Neutrophil (primary cell): ENCODE results near the gene SOWAHA.

Source experiments
- H3K27ac ChIP-seq: fragments of 200-600 bp; sonication (generic); 2 replicates; pipeline ENCODE4 v1.5.1; 2016; ENCODE audit warnings: mild to moderate bottlenecking, moderate library complexity
- H3K27me3 ChIP-seq: fragments of 200-600 bp; sonication (generic); 2 replicates; pipeline ENCODE4 v1.6.0; 2016; ENCODE audit warnings: mild to moderate bottlenecking
- H3K36me3 ChIP-seq: fragments of 200-600 bp; sonication (generic); 2 replicates; pipeline ENCODE4 v1.5.1; 2017
- H3K4me1 ChIP-seq, 2 experiments: fragments of 200-600 bp in 1 of 2; sonication (generic) in 1 of 2; 1 replicate in 1 of 2; 2 replicates in 1 of 2; pipeline versions ENCODE4 v1.5.1 to v1.6.1; 2013 to 2016; ENCODE audit warnings: low read depth in 1 of 2, low read length in 1 of 2, mild to moderate bottlenecking in 1 of 2, moderate library complexity in 1 of 2; ENCODE audit not compliant: control insufficient read depth in 1 of 2, insufficient read depth in 1 of 2
- H3K4me3 ChIP-seq, 2 experiments: fragments of 200-600 bp in 1 of 2; sonication (generic) in 1 of 2; 1 replicate in 1 of 2; 2 replicates in 1 of 2; pipeline ENCODE4 v1.5.1; 2013 to 2016; ENCODE audit warnings: low read depth in 1 of 2, low read length in 1 of 2, mild to moderate bottlenecking in 1 of 2, moderate library complexity in 1 of 2
- H3K9me3 ChIP-seq: fragments of 200-600 bp; sonication (generic); 2 replicates; pipeline ENCODE4 v1.5.1; 2016
- TF ChIP-seq, protein P1 (sequence below): fragments of 200-600 bp; sonication (generic); IDR thresholded peaks from 2 replicates; pipeline ENCODE4 v1.5.1; 2016; ENCODE audit warnings: antibody characterized with exemption

SOWAHA gene

DNA sequence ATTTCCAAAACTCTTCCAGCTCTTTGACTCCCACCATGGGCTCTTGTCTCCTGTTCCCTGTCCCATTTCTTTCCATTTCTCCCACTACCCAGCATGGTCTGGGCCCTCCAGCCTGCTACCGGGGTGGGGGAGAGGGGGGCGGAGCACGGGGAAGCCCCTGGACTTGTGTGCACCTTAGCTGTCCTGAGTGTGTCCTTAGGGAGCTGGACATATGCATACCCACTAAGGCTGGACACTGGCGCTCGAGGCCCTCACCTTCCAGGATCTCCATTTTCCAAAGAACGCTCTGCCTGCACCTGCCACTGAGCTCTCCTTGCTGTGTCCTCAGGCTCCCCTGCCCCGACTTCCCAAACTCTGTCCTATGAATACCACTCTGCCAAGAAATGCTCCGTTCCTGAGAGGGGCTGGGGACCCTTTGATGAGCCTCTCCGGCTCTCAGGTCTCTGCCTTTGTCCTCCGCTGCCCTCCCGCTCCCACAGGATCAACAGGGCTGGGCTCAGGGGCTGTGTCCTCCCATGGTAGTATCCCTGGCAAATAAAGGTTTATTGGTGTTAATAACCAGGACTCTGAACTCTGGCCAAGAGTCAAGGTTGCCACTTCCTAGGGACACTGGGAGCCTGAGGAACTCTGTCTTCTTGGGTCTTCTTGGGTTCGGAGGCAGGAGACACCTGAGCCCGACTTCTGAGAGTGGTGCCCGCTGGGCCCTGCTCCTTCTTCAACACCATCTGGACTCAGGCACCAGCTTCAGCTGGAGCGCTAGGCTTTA lies 18.2 kb downstream of the SOWAHA start:
- TF ChIP-seq, protein P1, sequence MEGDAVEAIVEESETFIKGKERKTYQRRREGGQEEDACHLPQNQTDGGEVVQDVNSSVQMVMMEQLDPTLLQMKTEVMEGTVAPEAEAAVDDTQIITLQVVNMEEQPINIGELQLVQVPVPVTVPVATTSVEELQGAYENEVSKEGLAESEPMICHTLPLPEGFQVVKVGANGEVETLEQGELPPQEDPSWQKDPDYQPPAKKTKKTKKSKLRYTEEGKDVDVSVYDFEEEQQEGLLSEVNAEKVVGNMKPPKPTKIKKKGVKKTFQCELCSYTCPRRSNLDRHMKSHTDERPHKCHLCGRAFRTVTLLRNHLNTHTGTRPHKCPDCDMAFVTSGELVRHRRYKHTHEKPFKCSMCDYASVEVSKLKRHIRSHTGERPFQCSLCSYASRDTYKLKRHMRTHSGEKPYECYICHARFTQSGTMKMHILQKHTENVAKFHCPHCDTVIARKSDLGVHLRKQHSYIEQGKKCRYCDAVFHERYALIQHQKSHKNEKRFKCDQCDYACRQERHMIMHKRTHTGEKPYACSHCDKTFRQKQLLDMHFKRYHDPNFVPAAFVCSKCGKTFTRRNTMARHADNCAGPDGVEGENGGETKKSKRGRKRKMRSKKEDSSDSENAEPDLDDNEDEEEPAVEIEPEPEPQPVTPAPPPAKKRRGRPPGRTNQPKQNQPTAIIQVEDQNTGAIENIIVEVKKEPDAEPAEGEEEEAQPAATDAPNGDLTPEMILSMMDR = no peak
- H3K4me3 ChIP-seq = no peak overlapping the region

DNA sequence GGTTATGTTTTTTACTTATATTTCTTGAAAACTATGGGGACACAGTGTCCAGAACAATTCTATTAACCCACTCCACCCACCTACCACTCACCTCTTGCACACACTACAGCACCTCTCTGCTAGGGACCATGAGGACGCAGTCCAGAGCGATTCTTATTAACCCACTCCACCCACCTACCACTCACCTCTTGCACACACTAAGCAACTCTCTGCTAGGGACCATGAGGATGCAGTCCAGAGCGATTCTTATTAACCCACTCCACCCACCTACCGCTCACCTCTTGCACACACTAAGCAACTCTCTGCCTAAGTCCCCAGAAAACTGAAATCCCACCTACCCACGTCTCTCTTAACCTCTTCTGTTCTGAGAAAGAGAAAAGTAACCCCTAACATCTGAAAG lies 19.5 kb downstream of the SOWAHA start:
- peaks cover 77% of the 10 kb centered on the region for H3K27me3 ChIP-seq
- H3K36me3 ChIP-seq = no peaks in the 10 kb centered on the region
- H3K9me3 ChIP-seq = no peaks in the 10 kb centered on the region
- no peak overlapping the region for H3K27ac ChIP-seq
- peaks cover 2 to 12% of the 10 kb centered on the region in 2 experiments for H3K4me1 ChIP-seq
- TF ChIP-seq, protein P1 = no peak
- H3K4me3 ChIP-seq = no peak overlapping the region

More for the DNA sequence above, 18.2 kb downstream of the SOWAHA start:
- Histone ChIP-seq H3K27me3 (peaks cover 90% of the 10 kb centered on the region), H3K9me3 (no peaks in the 10 kb centered on the region), H3K4me1 (peaks cover 2 to 12% of the 10 kb centered on the region in 2 experiments), H3K27ac (no peak overlapping the region), H3K36me3 (no peaks in the 10 kb centered on the region)

DNA sequence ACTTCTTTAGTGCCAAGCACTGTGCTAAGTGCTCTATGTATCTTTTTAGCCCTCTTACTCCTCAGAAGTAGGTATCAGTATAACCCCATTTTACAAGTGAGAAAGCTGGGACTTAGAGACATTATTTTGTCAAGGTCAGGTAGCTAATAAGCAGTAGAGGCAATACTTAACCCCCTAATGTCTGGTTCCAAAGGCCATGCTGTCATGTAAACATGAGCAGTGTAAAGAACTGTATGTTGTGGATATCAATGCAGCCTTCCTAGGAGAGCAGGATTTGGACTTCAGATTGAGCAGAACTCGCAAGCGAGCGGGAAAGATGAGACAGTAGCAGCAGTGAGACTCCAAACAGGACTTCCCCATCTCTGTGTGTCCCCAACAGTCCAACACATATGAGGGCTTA lies 21.0 kb downstream of the SOWAHA start:
- H3K4me1 ChIP-seq = peaks cover 2 to 12% of the 10 kb centered on the region in 2 experiments
- H3K9me3 ChIP-seq = no peaks in the 10 kb centered on the region
- no peak overlapping the region for H3K27ac ChIP-seq
- H3K4me3 ChIP-seq = no peak overlapping the region
- H3K36me3 ChIP-seq = no peaks in the 10 kb centered on the region
- TF ChIP-seq, protein P1 = no peak
- H3K27me3 ChIP-seq = peaks cover 76% of the 10 kb centered on the region

DNA sequence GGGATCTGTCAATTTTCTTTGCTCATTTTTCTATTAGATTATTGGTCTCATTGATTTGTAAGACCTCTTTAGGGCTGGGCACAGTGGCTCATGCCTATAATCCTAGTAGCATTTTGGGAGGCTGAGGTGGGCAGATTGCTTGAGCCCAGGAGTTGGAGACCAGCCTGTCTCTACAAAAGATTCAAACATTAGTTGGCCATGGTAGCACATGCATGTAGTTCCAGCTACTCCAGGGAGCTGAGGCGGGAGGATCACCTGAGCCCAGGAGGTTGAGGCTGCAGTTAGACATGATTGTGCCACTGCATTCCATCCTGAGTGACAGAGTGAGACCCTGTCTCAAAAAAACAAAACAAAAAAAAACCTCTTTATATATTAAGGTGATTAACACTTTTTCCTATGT lies 23.8 kb downstream of the SOWAHA start:
- TF ChIP-seq, protein P1 = no peak
- no peaks in the 10 kb centered on the region for H3K4me1 ChIP-seq

DNA sequence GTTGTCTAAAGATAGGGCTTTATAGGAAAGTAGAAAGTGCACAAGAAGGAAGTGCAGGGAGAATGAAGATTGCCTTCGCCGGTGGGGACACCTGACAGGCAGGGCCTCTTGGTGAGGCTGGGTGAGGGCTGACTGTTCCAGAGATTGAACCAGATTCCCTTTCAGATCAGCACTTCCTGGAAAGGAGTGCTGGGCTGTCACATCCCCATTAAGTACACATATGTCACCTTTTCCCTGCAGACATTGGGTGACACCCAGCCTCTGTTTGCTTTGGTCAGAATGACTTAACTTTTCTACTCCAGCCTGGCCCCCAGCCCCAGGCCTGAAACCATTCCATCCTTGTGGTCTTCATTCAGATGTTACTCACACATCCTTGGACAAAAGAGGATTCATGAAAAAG lies 24.8 kb downstream of the SOWAHA start:
- Histone ChIP-seq H3K4me3 (no peak overlapping the region), H3K27ac (no peak overlapping the region), H3K36me3 (no peaks in the 10 kb centered on the region), H3K9me3 (no peaks in the 10 kb centered on the region), H3K27me3 (peaks cover 66% of the 10 kb centered on the region), H3K4me1 (no peaks in the 10 kb centered on the region)
- TF ChIP-seq, protein P1 = no peak

More for the DNA sequence above, 23.8 kb downstream of the SOWAHA start:
- H3K27me3 ChIP-seq = peaks cover 75% of the 10 kb centered on the region
- H3K9me3 ChIP-seq = no peaks in the 10 kb centered on the region
- H3K27ac ChIP-seq = no peak overlapping the region
- no peaks in the 10 kb centered on the region for H3K36me3 ChIP-seq
- no peak overlapping the region for H3K4me3 ChIP-seq
